ENCODE data around the gene DRAM1. TPM values are rescaled to one million over a fixed set of nuclear protein-coding genes. Genes with fewer than 3 reads are reported as not detected.

The DRAM1 gene
- polyA plus RNA-seq, 1 of the 3 experiments (the other 2 are of a cell fraction): 37.4 TPM

GRCh38 chr12:101885912-101886561 is 8.7 kb downstream of the DRAM1 start:
- no peaks in the 10 kb centered on the region for H3K36me3 ChIP-seq (replicated peaks in 1 of 2; ENCODE audit: control insufficient read depth in 1 of 2, insufficient read depth in 2 of 2, low read length in 1 of 2)
- ChIA-PET POLR2A (no interaction called here), CTCF (interaction anchor here (1.5 kb wide), 1 partner anchor 46 kb away, joined by 4 read pairs; no protein-coding TSS in a partner anchor)
- peaks cover 9% of the 10 kb centered on the region for H3F3A ChIP-seq (replicated peaks; ENCODE audit: insufficient read depth)
- H4K20me1 ChIP-seq (ENCODE audit: insufficient read depth): no peaks in the 10 kb centered on the region
- H3K4me1 ChIP-seq (ENCODE audit: control insufficient read depth in 1 of 2, insufficient read depth in 2 of 2, low read depth in 1 of 2, low read length in 1 of 2): no peaks in the 10 kb centered on the region; a peak in 1 of 4 replicates
- 76% methylated on average over 4 of the region's 4 CpGs for WGBS (ENCODE audit: low lambda C conversion rate)
- no peaks in the 10 kb centered on the region for H3K9me3 ChIP-seq
- no peak overlapping the region for H3K4me2 ChIP-seq
- H3K27me3 ChIP-seq (ENCODE audit: insufficient read depth): no peaks in the 10 kb centered on the region
- no peak overlapping the region for H3K4me3 ChIP-seq (ENCODE audit: low read depth in 2 of 2, low read length in 1 of 2)
- H3K9ac ChIP-seq: no peak overlapping the region
- H3K79me2 ChIP-seq (ENCODE audit: insufficient read depth): peaks cover 76% of the 10 kb centered on the region
- H3K9me2 ChIP-seq: no peaks in the 10 kb centered on the region
- DNase-seq: no peak
- TF ChIP-seq EP300 (IDR thresholded peaks at IDR 0.05; ENCODE audit: borderline replicate concordance in 1 of 2, low read depth in 1 of 2, low read length in 1 of 2) (no peak), ZBTB33 (IDR thresholded peaks at IDR 0.05; ENCODE audit: borderline replicate concordance, low read depth) (no peak), GABPA (IDR thresholded peaks at IDR 0.05; ENCODE audit: low read depth) (no peak), JUND (IDR thresholded peaks at IDR 0.05) (no peak), NFIC (IDR thresholded peaks at IDR 0.05; ENCODE audit: borderline replicate concordance) (no peak), EZH2phosphoT487 (IDR thresholded peaks at IDR 0.05; ENCODE audit: borderline replicate concordance, low read depth) (no peak), MEF2A (IDR thresholded peaks at IDR 0.05; ENCODE audit: borderline replicate concordance, low read depth) (no peak), RXRA (IDR thresholded peaks at IDR 0.05; ENCODE audit: borderline replicate concordance, low read depth) (no peak), POLR2AphosphoS5 (IDR thresholded peaks at IDR 0.05; ENCODE audit: low read depth, low read length) (no peak), USF2 (IDR thresholded peaks at IDR 0.05; ENCODE audit: borderline replicate concordance, low read depth, low read length) (no peak), FOXJ3 (CRISPR knock-in tag; IDR thresholded peaks at IDR 0.05) (no peak), CHD2 (IDR thresholded peaks at IDR 0.05; ENCODE audit: low read length, partially characterized antibody) (no peak), MXI1 (IDR thresholded peaks at IDR 0.05; ENCODE audit: low read depth, low read length) (no peak), RAD21 (IDR thresholded peaks at IDR 0.05; ENCODE audit: low read length) (no peak), MAX (IDR thresholded peaks at IDR 0.05; ENCODE audit: low read depth) (no peak), NRF1 (IDR thresholded peaks at IDR 0.05; ENCODE audit: low read depth, low read length) (no peak), TAF1 (IDR thresholded peaks at IDR 0.05; ENCODE audit: borderline replicate concordance, low read depth, low read length) (no peak), PBX3 (IDR thresholded peaks at IDR 0.05) (no peak), SIN3A (IDR thresholded peaks at IDR 0.05; ENCODE audit: borderline replicate concordance, low read depth, low read length) (no peak), SMC3 (IDR thresholded peaks at IDR 0.05; ENCODE audit: low read depth, low read length) (no peak)
- no peak overlapping the region for H3K27ac ChIP-seq (ENCODE audit: low read depth in 2 of 2, low read length in 1 of 2)
- H2AFZ ChIP-seq (ENCODE audit: low read depth): no peak overlapping the region

Measured in SK-N-SH (cell line).